SK-N-SH treated with all-trans-retinoic acid at 6 μM for 48 hours (cell line): ENCODE results near the gene PTEN.

Experiments
- ARNTL ChIP-seq: fragments of 450-650 bp; formaldehyde crosslinking; IDR thresholded peaks from 2 replicates; pipeline ENCODE4 v1.5.0; 2020; ENCODE audit warnings: low read depth, mild to moderate bottlenecking, moderate library complexity, borderline replicate concordance
- PATZ1 ChIP-seq: fragments of 250-450 bp; sonication (Bioruptor Pico); IDR thresholded peaks from 2 replicates; pipeline ENCODE4 v1.8.0; 2020; ENCODE audit warnings: mild to moderate bottlenecking, moderate library complexity, borderline replicate concordance

DNA sequence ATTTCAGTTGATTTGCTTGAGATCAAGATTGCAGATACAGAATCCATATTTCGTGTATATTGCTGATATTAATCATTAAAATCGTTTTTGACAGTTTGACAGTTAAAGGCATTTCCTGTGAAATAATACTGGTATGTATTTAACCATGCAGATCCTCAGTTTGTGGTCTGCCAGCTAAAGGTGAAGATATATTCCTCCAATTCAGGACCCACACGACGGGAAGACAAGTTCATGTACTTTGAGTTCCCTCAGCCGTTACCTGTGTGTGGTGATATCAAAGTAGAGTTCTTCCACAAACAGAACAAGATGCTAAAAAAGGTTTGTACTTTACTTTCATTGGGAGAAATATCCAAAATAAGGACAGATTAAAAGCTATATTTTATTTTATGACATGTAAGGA lies 94.3 kb downstream of the PTEN start:
- TF ChIP-seq ARNTL (CRISPR knock-in tag) = no peak
- TF ChIP-seq PATZ1 = no peak
